HFF-Myc (cell line): ENCODE data around the gene PRRC2B.

Source experiments
- DNase-seq: peaks from one replicate; pipeline ENCODE4 v3.0.0-alpha.2; 2011; ENCODE audit warnings: low read depth; ENCODE audit errors: extremely low read depth
- H3K4me3 ChIP-seq: replicated peaks from 2 replicates; pipeline ENCODE4 v1.5.1; 2011; ENCODE audit warnings: low read depth, mild to moderate bottlenecking, control low read depth, low read length
- TF ChIP-seq, protein P1 (sequence below): IDR thresholded peaks from 2 replicates; pipeline ENCODE4 v1.5.1; 2012; ENCODE audit warnings: mild to moderate bottlenecking, low read depth, low read length, control low read depth; ENCODE audit errors: missing control alignments

The PRRC2B gene

DNA sequence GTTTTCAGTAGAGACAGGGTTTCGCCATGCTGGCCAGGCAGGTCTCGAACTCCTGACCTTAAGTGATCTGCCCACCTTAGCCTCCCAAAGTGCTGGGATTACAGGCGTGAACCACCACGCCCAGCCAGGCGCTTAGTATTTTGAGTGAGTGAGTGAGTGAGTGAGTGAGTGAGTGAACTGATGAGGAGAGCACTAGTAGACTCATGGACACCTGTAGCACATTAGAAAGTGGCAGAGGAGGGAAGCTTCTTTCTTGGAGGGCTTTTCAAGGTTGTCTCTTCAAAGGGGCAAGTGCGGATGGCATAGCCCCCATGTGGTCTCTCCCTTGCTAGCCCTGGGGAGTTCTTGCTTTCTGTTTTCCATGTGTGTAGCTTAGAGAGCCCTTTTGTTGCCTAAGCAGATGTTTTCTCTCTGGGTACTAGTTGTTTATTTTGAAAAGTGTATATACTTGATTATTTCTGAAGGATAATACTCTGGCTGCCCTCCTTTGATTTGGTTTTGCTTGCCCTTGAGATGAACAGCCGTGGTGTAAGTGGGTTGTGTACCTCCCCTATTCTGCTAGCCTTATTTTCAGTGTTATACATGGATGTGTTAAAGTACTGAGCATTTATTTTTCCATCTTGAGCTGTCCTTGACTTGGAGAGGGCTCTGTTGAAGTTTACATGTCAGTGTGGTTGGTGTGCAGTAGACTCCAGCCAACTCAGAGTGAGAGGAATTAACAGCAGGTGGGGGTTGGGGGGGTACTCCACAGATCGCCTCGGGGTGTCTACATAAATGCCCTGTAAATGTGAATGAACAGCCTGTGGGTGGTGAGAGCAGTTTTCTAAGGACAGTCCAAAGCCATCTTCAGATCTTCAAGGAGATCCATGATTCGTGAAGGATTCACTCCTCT is 35.5 kb downstream of the PRRC2B start:
- DNase-seq: no peak
- TF ChIP-seq, protein P1, sequence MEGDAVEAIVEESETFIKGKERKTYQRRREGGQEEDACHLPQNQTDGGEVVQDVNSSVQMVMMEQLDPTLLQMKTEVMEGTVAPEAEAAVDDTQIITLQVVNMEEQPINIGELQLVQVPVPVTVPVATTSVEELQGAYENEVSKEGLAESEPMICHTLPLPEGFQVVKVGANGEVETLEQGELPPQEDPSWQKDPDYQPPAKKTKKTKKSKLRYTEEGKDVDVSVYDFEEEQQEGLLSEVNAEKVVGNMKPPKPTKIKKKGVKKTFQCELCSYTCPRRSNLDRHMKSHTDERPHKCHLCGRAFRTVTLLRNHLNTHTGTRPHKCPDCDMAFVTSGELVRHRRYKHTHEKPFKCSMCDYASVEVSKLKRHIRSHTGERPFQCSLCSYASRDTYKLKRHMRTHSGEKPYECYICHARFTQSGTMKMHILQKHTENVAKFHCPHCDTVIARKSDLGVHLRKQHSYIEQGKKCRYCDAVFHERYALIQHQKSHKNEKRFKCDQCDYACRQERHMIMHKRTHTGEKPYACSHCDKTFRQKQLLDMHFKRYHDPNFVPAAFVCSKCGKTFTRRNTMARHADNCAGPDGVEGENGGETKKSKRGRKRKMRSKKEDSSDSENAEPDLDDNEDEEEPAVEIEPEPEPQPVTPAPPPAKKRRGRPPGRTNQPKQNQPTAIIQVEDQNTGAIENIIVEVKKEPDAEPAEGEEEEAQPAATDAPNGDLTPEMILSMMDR: no peak
- no peak overlapping the region for H3K4me3 ChIP-seq

DNA sequence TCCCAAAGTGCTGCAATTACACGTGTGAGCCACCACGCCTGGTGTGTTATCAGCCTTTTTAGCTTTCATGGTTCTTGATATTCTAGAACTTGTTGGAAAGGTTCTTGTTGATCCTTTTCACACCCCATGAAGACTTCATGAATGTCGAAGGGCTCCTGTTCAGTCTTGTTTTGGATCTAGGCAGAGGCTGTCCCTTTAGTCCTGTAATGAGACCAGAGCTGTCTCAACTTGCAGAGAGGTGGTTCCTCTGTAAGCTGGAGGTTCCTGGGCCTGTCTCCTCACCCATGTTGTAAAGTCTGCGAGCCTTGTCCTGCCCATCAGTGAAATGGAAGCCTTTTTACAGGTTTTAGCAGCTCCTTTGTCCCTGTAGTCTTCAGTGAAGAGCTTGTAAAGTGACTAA is 38.2 kb downstream of the PRRC2B start:
- DNase-seq: no peak
- no peak overlapping the region for H3K4me3 ChIP-seq
- TF ChIP-seq, protein P1: no peak

DNA sequence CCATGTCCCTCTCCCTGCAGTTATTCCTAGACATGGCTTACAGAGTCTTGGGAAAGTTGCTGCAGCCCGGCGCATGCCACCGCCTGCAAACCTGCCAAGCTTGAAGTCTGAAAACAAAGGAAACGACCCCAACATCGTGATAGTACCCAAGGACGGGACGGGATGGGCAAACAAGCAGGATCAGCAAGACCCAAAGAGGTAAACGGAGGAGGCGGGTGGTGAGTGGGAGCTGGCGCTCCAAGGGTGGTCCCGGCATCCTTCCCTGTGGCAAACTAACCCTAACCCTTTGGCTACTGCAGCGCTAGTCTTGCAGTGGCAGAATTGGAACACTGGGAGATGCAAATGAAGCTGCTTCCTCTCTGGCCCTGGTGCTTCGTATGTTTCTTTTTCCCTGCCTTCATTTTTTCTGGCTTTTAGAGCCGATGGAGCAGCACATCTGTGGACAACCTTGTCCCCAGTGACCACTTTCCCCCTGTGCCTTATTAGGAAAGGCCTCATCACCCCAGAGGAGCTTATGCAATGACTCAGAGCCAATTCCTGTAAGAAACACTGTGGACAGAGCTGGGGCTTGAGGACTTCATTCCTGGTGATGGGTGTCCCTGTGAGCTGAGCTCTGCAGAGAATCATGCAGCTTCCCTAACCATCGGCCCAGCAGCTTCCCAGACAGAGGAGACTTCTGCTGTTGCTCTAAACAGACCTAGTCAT is 38.9 kb downstream of the PRRC2B start:
- peak; percentile 78 for DNase-seq
- TF ChIP-seq, protein P1: no peak
- H3K4me3 ChIP-seq: no peak overlapping the region

DNA sequence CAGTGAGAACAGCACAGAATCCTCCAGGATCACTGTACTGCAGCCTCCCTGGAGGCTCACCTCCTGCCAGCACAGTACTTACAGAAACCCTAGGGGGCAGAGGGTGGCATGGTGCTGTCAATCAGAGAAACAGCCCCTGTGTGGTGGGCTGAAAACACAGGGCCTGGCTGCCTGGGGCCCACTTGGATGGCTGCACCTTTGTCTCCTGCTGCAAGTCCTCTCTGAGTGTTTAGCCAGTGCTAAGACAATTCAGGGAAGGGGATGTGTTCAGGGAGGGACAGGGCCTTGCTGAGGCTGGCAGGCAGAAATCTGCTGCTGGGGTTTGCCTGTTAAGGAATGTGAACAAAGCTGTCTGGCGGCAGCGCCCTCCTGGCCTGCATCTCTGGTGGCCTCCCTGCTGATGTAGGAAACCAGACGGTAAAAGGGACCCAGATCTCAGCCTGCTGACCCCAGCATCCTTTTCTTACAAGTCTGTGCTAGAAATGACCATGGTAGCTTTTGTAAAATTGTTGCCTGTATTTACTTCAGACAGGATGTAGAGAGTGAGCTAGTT is 39.5 kb downstream of the PRRC2B start:
- no peak for DNase-seq
- TF ChIP-seq, protein P1: no peak
- H3K4me3 ChIP-seq: no peak overlapping the region

DNA sequence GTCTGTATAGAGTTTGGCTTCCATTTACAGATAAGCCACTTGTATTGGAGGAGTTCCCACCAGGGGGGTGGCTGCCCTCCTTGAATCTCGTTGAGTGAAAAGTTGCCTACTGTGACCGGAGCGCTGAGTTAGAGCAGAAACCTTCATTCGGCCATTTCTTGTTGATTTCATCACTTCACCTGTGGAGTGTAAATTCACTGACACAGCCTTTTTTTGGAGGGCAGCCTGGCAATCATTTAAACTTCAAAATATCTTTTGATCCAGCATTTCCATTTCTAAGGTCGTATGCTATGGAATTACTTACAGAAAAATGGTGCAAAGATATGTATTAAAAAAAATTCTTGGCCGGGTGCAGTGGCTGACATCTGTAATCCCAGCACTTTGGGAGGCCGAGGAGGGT is 40.8 kb downstream of the PRRC2B start:
- TF ChIP-seq, protein P1: no peak
- no peak for DNase-seq
- H3K4me3 ChIP-seq: no peak overlapping the region

DNA sequence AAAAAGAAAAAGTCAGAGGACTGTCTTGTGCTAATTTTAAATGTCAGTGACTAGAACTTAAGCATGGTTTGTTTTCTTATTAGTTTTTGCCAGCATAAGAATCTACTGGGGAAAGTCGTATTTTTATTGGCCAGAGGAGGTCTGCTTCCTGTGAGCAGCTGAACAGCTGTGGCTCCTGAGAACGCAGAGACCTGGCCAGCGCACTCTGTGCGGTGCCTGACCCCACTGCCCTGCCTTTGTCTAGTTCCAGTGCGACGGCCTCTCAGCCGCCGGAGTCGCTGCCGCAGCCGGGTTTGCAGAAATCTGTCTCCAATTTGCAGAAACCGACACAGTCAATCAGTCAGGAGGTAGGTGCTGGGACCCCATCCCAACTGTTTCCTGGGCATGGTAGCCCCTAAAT is 42.5 kb downstream of the PRRC2B start:
- no peak overlapping the region for H3K4me3 ChIP-seq
- TF ChIP-seq, protein P1: no peak
- no peak for DNase-seq
